DOHH2 (cell line): ENCODE data around the gene NGF.

Source experiments
- CTCF ChIP-seq: fragments of 200-600 bp; sonication (generic); IDR thresholded peaks from one replicate; pipeline ENCODE4 v1.5.1; 2014; ENCODE audit warnings: antibody characterized with exemption, mild to moderate bottlenecking, low read depth, low read length; ENCODE audit not compliant: poor library complexity, severe bottlenecking
- EZH2phosphoT487 ChIP-seq: fragments of 200-600 bp; sonication (generic); IDR thresholded peaks from 2 replicates; pipeline ENCODE4 v1.6.1; 2017; ENCODE audit warnings: borderline replicate concordance, mild to moderate bottlenecking, antibody characterized with exemption, low read length, moderate library complexity, mixed read lengths

- TF ChIP-seq CTCF (no peak), EZH2phosphoT487 (no peak)
Observed at GRCh38 chr1:115340879-115341278, 2.8 kb upstream of the NGF start.
